Measurements from ENCODE around the gene ATP5PB. TPM values are rescaled to one million over a fixed set of nuclear protein-coding genes. Genes with fewer than 3 reads are reported as not detected.

ATP5PB gene
- polyA plus RNA-seq, 3 donors, result 112 to 597 (median 557) TPM

DNA sequence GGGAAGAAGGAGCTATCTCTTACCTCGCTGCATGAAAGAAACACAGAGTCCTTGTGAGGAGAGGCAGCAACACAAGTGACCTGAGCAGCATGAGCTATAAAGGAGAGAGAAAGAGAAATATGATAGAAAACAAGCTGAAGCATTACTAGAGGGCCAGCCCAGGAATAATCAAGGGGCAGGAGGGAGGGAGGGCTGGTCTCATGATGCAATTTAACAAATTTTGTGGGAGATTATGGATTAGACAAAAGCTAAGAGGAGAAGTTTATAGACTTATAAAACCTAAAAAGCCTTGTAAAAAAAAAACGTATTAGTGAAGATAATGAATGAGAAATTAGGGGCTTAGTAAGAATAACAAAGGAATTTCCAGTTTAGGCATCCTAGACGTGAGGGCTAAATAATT lies 5.2 kb upstream of the ATP5PB start:
- TF ChIP-seq, protein P1, sequence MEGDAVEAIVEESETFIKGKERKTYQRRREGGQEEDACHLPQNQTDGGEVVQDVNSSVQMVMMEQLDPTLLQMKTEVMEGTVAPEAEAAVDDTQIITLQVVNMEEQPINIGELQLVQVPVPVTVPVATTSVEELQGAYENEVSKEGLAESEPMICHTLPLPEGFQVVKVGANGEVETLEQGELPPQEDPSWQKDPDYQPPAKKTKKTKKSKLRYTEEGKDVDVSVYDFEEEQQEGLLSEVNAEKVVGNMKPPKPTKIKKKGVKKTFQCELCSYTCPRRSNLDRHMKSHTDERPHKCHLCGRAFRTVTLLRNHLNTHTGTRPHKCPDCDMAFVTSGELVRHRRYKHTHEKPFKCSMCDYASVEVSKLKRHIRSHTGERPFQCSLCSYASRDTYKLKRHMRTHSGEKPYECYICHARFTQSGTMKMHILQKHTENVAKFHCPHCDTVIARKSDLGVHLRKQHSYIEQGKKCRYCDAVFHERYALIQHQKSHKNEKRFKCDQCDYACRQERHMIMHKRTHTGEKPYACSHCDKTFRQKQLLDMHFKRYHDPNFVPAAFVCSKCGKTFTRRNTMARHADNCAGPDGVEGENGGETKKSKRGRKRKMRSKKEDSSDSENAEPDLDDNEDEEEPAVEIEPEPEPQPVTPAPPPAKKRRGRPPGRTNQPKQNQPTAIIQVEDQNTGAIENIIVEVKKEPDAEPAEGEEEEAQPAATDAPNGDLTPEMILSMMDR (IDR thresholded peaks at IDR 0.05), result no peak
- Histone ChIP-seq H3K9me3 (replicated peaks in 1 of 2; ENCODE audit: control insufficient read depth in 1 of 2, insufficient read depth in 1 of 2, low read length in 2 of 2) (no peaks in the 10 kb centered on the region), H3K79me2 (ENCODE audit: insufficient read depth, low read length) (peaks cover 19% of the 10 kb centered on the region), H3K9ac (ENCODE audit: insufficient read depth, low read length, poor library complexity, severe bottlenecking) (no peak overlapping the region), H4K20me1 (ENCODE audit: insufficient read depth, low read length) (peaks cover 5% of the 10 kb centered on the region), H3K4me3 (replicated peaks in 1 of 3; ENCODE audit: low read depth in 2 of 3, low read length in 3 of 3) (no peak overlapping the region), H3K36me3 (replicated peaks in 1 of 2; ENCODE audit: control insufficient read depth in 1 of 2, insufficient read depth in 2 of 2, low read length in 2 of 2) (peaks cover 65 to 83% of the 10 kb centered on the region in 2 donors), H3K4me2 (replicated peaks; ENCODE audit: extremely low read depth, low read length, poor library complexity, severe bottlenecking) (no peak overlapping the region), H3K27ac (ENCODE audit: low read depth in 1 of 2, low read length in 2 of 2) (no peak overlapping the region), H3K27me3 (ENCODE audit: control insufficient read depth in 2 of 2, insufficient read depth in 2 of 2, low read length in 2 of 2) (no peaks in the 10 kb centered on the region), H2AFZ (ENCODE audit: insufficient read depth, low read depth, low read length, poor library complexity, severe bottlenecking) (no peak overlapping the region), H3K4me1 (ENCODE audit: control insufficient read depth in 1 of 2, insufficient read depth in 2 of 2, low read length in 2 of 2) (peaks cover 14 to 16% of the 10 kb centered on the region in 2 donors)
- peaks cover 26% of the 10 kb centered on the region for H3K4me1 Mint-ChIP-seq
- 80% methylated on average over 1 of the region's 3 CpGs for WGBS (ENCODE audit: insufficient coverage)
- H3K9me3 Mint-ChIP-seq, result no peaks in the 10 kb centered on the region
- H3K27me3 Mint-ChIP-seq (ENCODE audit: low read depth in 3 of 3), result peaks cover 0 to 2% (median 0%) of the 10 kb centered on the region in 3 donors
- H3K27ac Mint-ChIP-seq, result peak overlapping the region in 1 of 7 donors; percentile 1
- no peak overlapping the region for H3K4me3 Mint-ChIP-seq
- peaks cover 70 to 77% of the 10 kb centered on the region in 2 donors for H3K36me3 Mint-ChIP-seq
- intact Hi-C loops (cut with micrococcal nuclease), result loop anchor here in 1 of 2 donors (10.0 kb wide), 1 partner anchor 309 kb away; no protein-coding TSS in a partner anchor
- no peak for DNase-seq

DNA sequence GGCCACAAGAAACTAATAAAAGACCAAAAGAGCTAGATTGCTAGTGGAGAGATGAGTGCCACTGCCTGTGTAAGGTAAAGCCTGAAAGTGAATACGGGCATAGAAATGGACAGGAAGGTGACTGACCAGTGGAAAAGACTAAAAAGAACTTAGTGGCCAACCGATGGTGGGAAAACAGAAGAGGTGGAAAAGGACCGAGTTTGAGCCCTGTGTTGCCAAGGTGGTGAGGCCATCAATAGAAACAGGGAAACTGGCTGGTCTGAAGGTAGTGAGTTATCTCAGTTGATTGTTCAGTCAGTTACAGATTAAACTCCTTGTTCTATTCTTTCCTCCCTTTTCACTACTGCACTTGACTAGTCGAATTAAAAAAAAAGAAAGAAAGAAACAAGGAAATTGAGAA lies 2.7 kb upstream of the ATP5PB start:
- Histone ChIP-seq H4K20me1 (ENCODE audit: insufficient read depth, low read length) (peaks cover 5% of the 10 kb centered on the region), H3K4me3 (replicated peaks in 1 of 3; ENCODE audit: low read depth in 2 of 3, low read length in 3 of 3) (no peak overlapping the region)
- H3K4me1 Mint-ChIP-seq, result peaks cover 40% of the 10 kb centered on the region

More for the DNA sequence above, 2.7 kb upstream of the ATP5PB start:
- Histone ChIP-seq H3K4me1 (ENCODE audit: control insufficient read depth in 1 of 2, insufficient read depth in 2 of 2, low read length in 2 of 2) (peaks cover 25 to 35% of the 10 kb centered on the region in 2 donors), H3K27me3 (ENCODE audit: control insufficient read depth in 2 of 2, insufficient read depth in 2 of 2, low read length in 2 of 2) (no peaks in the 10 kb centered on the region), H3K27ac (ENCODE audit: low read depth in 1 of 2, low read length in 2 of 2) (no peak overlapping the region), H3K9ac (ENCODE audit: insufficient read depth, low read length, poor library complexity, severe bottlenecking) (no peak overlapping the region), H3K4me2 (replicated peaks; ENCODE audit: extremely low read depth, low read length, poor library complexity, severe bottlenecking) (no peak overlapping the region), H2AFZ (ENCODE audit: insufficient read depth, low read depth, low read length, poor library complexity, severe bottlenecking) (no peak overlapping the region), H3K79me2 (ENCODE audit: insufficient read depth, low read length) (peaks cover 42% of the 10 kb centered on the region), H3K9me3 (replicated peaks in 1 of 2; ENCODE audit: control insufficient read depth in 1 of 2, insufficient read depth in 1 of 2, low read length in 2 of 2) (no peaks in the 10 kb centered on the region), H3K36me3 (replicated peaks in 1 of 2; ENCODE audit: control insufficient read depth in 1 of 2, insufficient read depth in 2 of 2, low read length in 2 of 2) (peaks cover 46 to 69% of the 10 kb centered on the region in 2 donors)
- DNase-seq, result no peak
- Mint-ChIP-seq H3K27me3 (ENCODE audit: low read depth in 3 of 3) (peaks cover 0 to 2% (median 0%) of the 10 kb centered on the region in 3 donors), H3K36me3 (peaks cover 59 to 65% of the 10 kb centered on the region in 2 donors), H3K4me3 (no peak overlapping the region), H3K27ac (no peak overlapping the region), H3K9me3 (peaks cover 0 to 2% (median 0%) of the 10 kb centered on the region in 7 donors)
- intact Hi-C loops (cut with micrococcal nuclease), result loop anchor here in 1 of 2 donors (5.0 to 10.0 kb wide), 3 partner anchors 311 to 484 kb away; partner anchors contain the start of genes DDX20 and LRIF1
- TF ChIP-seq, protein P1 (IDR thresholded peaks at IDR 0.05), result no peak
- 94% methylated on average over 3 of the region's 4 CpGs for WGBS (ENCODE audit: insufficient coverage)

Measured in CD14-positive monocyte (primary cell).